ENCODE data around the gene ATP6V1C2. TPM values are rescaled to one million over a fixed set of nuclear protein-coding genes. Genes with fewer than 3 reads are reported as not detected.

The ATP6V1C2 gene
- total and polyA plus RNA-seq, 2 experiments from 2014 or later = 0.14 to 2.1 TPM

GRCh38 chr2:10763461-10763800, 42.0 kb downstream of the ATP6V1C2 start:
- Histone ChIP-seq H3K27me3 (ENCODE audit: insufficient read depth) (no peaks in the 10 kb centered on the region), H3K4me3 (no peak overlapping the region), H3K4me1 (ENCODE audit: insufficient read depth) (no peaks in the 10 kb centered on the region), H3K27ac (ENCODE audit: low read depth) (no peak overlapping the region), H3K36me3 (ENCODE audit: insufficient read depth) (no peaks in the 10 kb centered on the region), H2AFZ (peak overlapping the region; percentile 85; the same call in 1 of the 2 replicates), H3K9me2 (ENCODE audit: insufficient read depth) (no peaks in the 10 kb centered on the region), H3K4me2 (no peak overlapping the region), H3K79me2 (replicated peaks; ENCODE audit: insufficient read depth) (no peaks in the 10 kb centered on the region), H3F3A (replicated peaks; ENCODE audit: low read depth) (no peaks in the 10 kb centered on the region), H4K20me1 (replicated peaks; ENCODE audit: insufficient read depth) (no peaks in the 10 kb centered on the region)
- ATAC-seq (no peak; the same call in 2 of the 3 replicates), DNase-seq (ENCODE audit: low spot score) (no peak)
- Mint-ChIP-seq H3K9me3 (no peaks in the 10 kb centered on the region), H3K27ac (no peak overlapping the region), H3K27me3 (ENCODE audit: insufficient read depth, low read depth, poor library complexity) (peaks cover 11% of the 10 kb centered on the region), H3K4me1 (0 out of 3 replicates have a peak, but pooled peaks cover 4% of the 10 kb centered on the region), H3K36me3 (ENCODE audit: low read depth) (no peaks in the 10 kb centered on the region), H3K4me3 (no peak overlapping the region)
- no peak for TF ChIP-seq JUNB (IDR thresholded peaks at IDR 0.05; ENCODE audit: unreplicated experiment)
- no peak for TF ChIP-seq EZH2phosphoT487 (IDR thresholded peaks at IDR 0.05; ENCODE audit: unreplicated experiment)
- TF ChIP-seq POLR2AphosphoS5 (IDR thresholded peaks at IDR 0.05; ENCODE audit: low read depth) = no peak
- no peak for TF ChIP-seq CREB1 (CRISPR knock-in tag; IDR thresholded peaks at IDR 0.05; ENCODE audit: low read depth)
- no peak for TF ChIP-seq ZNF462 (CRISPR knock-in tag; IDR thresholded peaks at IDR 0.05)
- no peak for TF ChIP-seq ETS1 (IDR thresholded peaks at IDR 0.05)
- TF ChIP-seq EZH2 (IDR thresholded peaks at IDR 0.05; ENCODE audit: low read depth, unreplicated experiment) = no peak
- no peak for TF ChIP-seq NANOG (IDR thresholded peaks at IDR 0.05; ENCODE audit: borderline replicate concordance)
- TF ChIP-seq REST (IDR thresholded peaks at IDR 0.05; ENCODE audit: unreplicated experiment) = no peak
- no peak for TF ChIP-seq ZNF331 (CRISPR knock-in tag; IDR thresholded peaks at IDR 0.05; ENCODE audit: low read depth)
- TF ChIP-seq STAT1 (IDR thresholded peaks at IDR 0.05; ENCODE audit: unreplicated experiment) = no peak
- no peak for TF ChIP-seq ZNF114 (CRISPR knock-in tag; IDR thresholded peaks at IDR 0.05)
